Esophagus squamous epithelium (tissue), 4 donors: ENCODE results near the gene MICAL2.

Source experiments
- CTCF ChIP-seq, 6 experiments: fragments of 450-650 bp in 4 of 6; fragments of 200-600 bp in 2 of 6; sonication (generic) in 2 of 6; IDR thresholded peaks; one replicate each; pipeline ENCODE4 v1.5.1; 2016 to 2019; ENCODE audit warnings: antibody characterized with exemption in 6 of 6, mild to moderate bottlenecking in 4 of 6, moderate library complexity in 4 of 6
- POLR2A ChIP-seq, 4 donors: fragments of 450-650 bp; IDR thresholded peaks; one replicate each; pipeline ENCODE4 v1.6.1; 2017; ENCODE audit warnings: antibody characterized with exemption in 4 of 4, mild to moderate bottlenecking in 4 of 4, moderate library complexity in 3 of 4

GRCh38 chr11:12108875-12109453 is 1.4 kb upstream of the MICAL2 start:
- TF ChIP-seq CTCF (IDR thresholded peaks at IDR 0.05) (no peak), POLR2A (IDR thresholded peaks at IDR 0.05) (no peak)
